DND-41 (cell line): Measurements from ENCODE around the gene TRIM45.
"Not testable (repeated sequence)": the region's sequence is repeated elsewhere in the genome, so short reads cannot be mapped to it uniquely, and the experiment has no call there.

ENCODE experiments used
- ATAC-seq: fragments of 200-7000 bp; cut with Tn5 transposase; 3 replicates; pipeline ENCODE4 v1.9.1; 2021; ENCODE audit warnings: low read depth; ENCODE audit not compliant: insufficient read depth
- DNase-seq: peaks from one replicate; pipeline ENCODE4 v3.0.0-alpha.2; 2020
- H2AFZ ChIP-seq: 2 replicates; pipeline ENCODE4 v1.6.0; 2012; ENCODE audit warnings: low read depth, low read length
- H3K27ac ChIP-seq: 2 replicates; pipeline ENCODE4 v1.5.1; 2012; ENCODE audit warnings: low read length, inconsistent platforms
- H3K27me3 ChIP-seq: fragments of 200-600 bp; sonication (generic); 2 replicates; pipeline ENCODE4 v1.6.0; 2012; ENCODE audit warnings: low read length, mild to moderate bottlenecking, inconsistent platforms; ENCODE audit not compliant: insufficient read depth, poor library complexity
- H3K36me3 ChIP-seq: 2 replicates; pipeline ENCODE4 v1.5.1; 2012; ENCODE audit warnings: low read length, inconsistent platforms; ENCODE audit not compliant: insufficient read depth
- H3K4me1 ChIP-seq: 2 replicates; pipeline ENCODE4 v1.5.1; 2012; ENCODE audit warnings: mild to moderate bottlenecking, low read length; ENCODE audit not compliant: insufficient read depth
- H3K4me2 ChIP-seq: 2 replicates; pipeline ENCODE4 v1.6.0; 2012; ENCODE audit warnings: mild to moderate bottlenecking, moderate library complexity, low read length, inconsistent platforms; ENCODE audit not compliant: insufficient read depth
- H3K4me3 ChIP-seq, 2 experiments: fragments of 200-600 bp in 1 of 2; shearing (Covaris generic) in 1 of 2; 2 replicates each; pipeline ENCODE4 v1.5.1; 2012 to 2016; ENCODE audit warnings: inconsistent platforms in 2 of 2, low read length in 2 of 2, mild to moderate bottlenecking in 2 of 2, low read depth in 1 of 2, moderate library complexity in 1 of 2
- H3K79me2 ChIP-seq: 2 replicates; pipeline ENCODE4 v1.6.0; 2012; ENCODE audit warnings: low read length, inconsistent platforms; ENCODE audit not compliant: insufficient read depth
- H3K9ac ChIP-seq: 2 replicates; pipeline ENCODE4 v1.6.0; 2012; ENCODE audit warnings: low read depth, mild to moderate bottlenecking, inconsistent platforms, low read length, moderate library complexity
- H3K9me3 ChIP-seq: 2 replicates; pipeline ENCODE4 v1.5.1; 2012; ENCODE audit warnings: low read length, moderate library complexity, mild to moderate bottlenecking, inconsistent platforms; ENCODE audit not compliant: insufficient read depth, severe bottlenecking
- H4K20me1 ChIP-seq: 2 replicates; pipeline ENCODE4 v1.6.0; 2012; ENCODE audit warnings: low read length; ENCODE audit not compliant: insufficient read depth
- CTCF ChIP-seq: IDR thresholded peaks from 2 replicates; pipeline ENCODE4 v1.5.1; 2012; ENCODE audit warnings: borderline replicate concordance, low read length, moderate library complexity, mild to moderate bottlenecking; ENCODE audit not compliant: poor library complexity, severe bottlenecking; ENCODE audit errors: extremely low read depth
- EZH2 ChIP-seq: IDR thresholded peaks from 3 replicates; pipeline ENCODE4 v1.6.1; 2012; ENCODE audit warnings: borderline replicate concordance, low read depth, mild to moderate bottlenecking, moderate library complexity, low read length, inconsistent platforms; ENCODE audit not compliant: severe bottlenecking

TRIM45 gene

GRCh38 chr1:117107364-117107763, 14.2 kb downstream of the TRIM45 start:
- DNase-seq (no peak), ATAC-seq (no peak)
- H3K4me3 ChIP-seq: no peak overlapping the region
- no peaks in the 10 kb centered on the region for H3K9me3 ChIP-seq
- no peak for TF ChIP-seq EZH2
- TF ChIP-seq CTCF: no peak
- no peak overlapping the region for H3K4me2 ChIP-seq
- no peak overlapping the region for H3K9ac ChIP-seq
- no peak overlapping the region for H3K27ac ChIP-seq
- no peaks in the 10 kb centered on the region for H3K27me3 ChIP-seq
- H2AFZ ChIP-seq: no peak overlapping the region
- no peaks in the 10 kb centered on the region for H3K4me1 ChIP-seq
- H3K36me3 ChIP-seq: peaks cover 27% of the 10 kb centered on the region
- no peaks in the 10 kb centered on the region for H3K79me2 ChIP-seq
- no peaks in the 10 kb centered on the region for H4K20me1 ChIP-seq

GRCh38 chr1:117106478-117106877, 15.1 kb downstream of the TRIM45 start:
- no peak overlapping the region for H3K9ac ChIP-seq
- H3K79me2 ChIP-seq: no peaks in the 10 kb centered on the region
- peak; percentile 23; the same call in 1 of the 3 replicates for ATAC-seq
- H3K27ac ChIP-seq: no peak overlapping the region
- H3K9me3 ChIP-seq: no peaks in the 10 kb centered on the region
- H3K4me3 ChIP-seq: no peak overlapping the region
- H3K4me1 ChIP-seq: no peaks in the 10 kb centered on the region
- H3K27me3 ChIP-seq: no peaks in the 10 kb centered on the region
- no peak for TF ChIP-seq CTCF
- DNase-seq: no peak
- no peaks in the 10 kb centered on the region for H4K20me1 ChIP-seq
- no peak overlapping the region for H2AFZ ChIP-seq
- H3K4me2 ChIP-seq: no peak overlapping the region
- H3K36me3 ChIP-seq: peaks cover 35% of the 10 kb centered on the region

- no peak overlapping the region for H3K4me2 ChIP-seq
- no peak overlapping the region for H3K27ac ChIP-seq
- no peaks in the 10 kb centered on the region for H4K20me1 ChIP-seq
- H2AFZ ChIP-seq: no peak overlapping the region
- DNase-seq (no peak), ATAC-seq (no peak)
- H3K4me3 ChIP-seq: no peak overlapping the region
- H3K9ac ChIP-seq: no peak overlapping the region
- H3K79me2 ChIP-seq: no peaks in the 10 kb centered on the region
- H3K36me3 ChIP-seq: peaks cover 43% of the 10 kb centered on the region
- H3K9me3 ChIP-seq: no peaks in the 10 kb centered on the region
- no peaks in the 10 kb centered on the region for H3K27me3 ChIP-seq
- TF ChIP-seq EZH2: no peak
- no peak for TF ChIP-seq CTCF
- no peaks in the 10 kb centered on the region for H3K4me1 ChIP-seq
Measured at GRCh38 chr1:117105722-117106121, 15.8 kb downstream of the TRIM45 start.

GRCh38 chr1:117104986-117105385, 16.6 kb downstream of the TRIM45 start:
- Histone ChIP-seq H3K36me3 (peaks cover 50% of the 10 kb centered on the region), H3K9me3 (no peaks in the 10 kb centered on the region), H3K27me3 (no peaks in the 10 kb centered on the region), H3K9ac (no peak overlapping the region), H3K4me1 (no peaks in the 10 kb centered on the region), H4K20me1 (no peaks in the 10 kb centered on the region), H3K4me3 (no peak overlapping the region), H3K27ac (no peak overlapping the region), H2AFZ (no peak overlapping the region), H3K79me2 (no peaks in the 10 kb centered on the region), H3K4me2 (no peak overlapping the region)
- TF ChIP-seq EZH2 (no peak), CTCF (no peak)
- DNase-seq (no peak), ATAC-seq (no peak)

GRCh38 chr1:117101858-117102257, 19.7 kb downstream of the TRIM45 start:
- not testable (repeated sequence) for H3K4me2 ChIP-seq, H3K27me3 ChIP-seq, H3K9ac ChIP-seq, H3K9me3 ChIP-seq, H3K4me1 ChIP-seq, H3K27ac ChIP-seq, DNase-seq, H3K4me3 ChIP-seq, H2AFZ ChIP-seq, H3K79me2 ChIP-seq, ATAC-seq, H4K20me1 ChIP-seq
- H3K36me3 ChIP-seq: peaks cover 82% of the 10 kb centered on the region
